HAP-1 (cell line): ENCODE measurements around the gene ZNF501.

ENCODE experiments used
- DNase-seq, 2 experiments: peaks; one replicate each; pipeline ENCODE4 v3.0.0-alpha.2; 2016 to 2020; ENCODE audit warnings: low spot score in 2 of 2
- H3K27me3 ChIP-seq: fragments of 250-450 bp; sonication (Bioruptor Pico); 2 replicates; pipeline ENCODE4 v1.5.1; 2020; ENCODE audit warnings: low read depth, mild to moderate bottlenecking, moderate library complexity
- H3K36me3 ChIP-seq: fragments of 250-450 bp; sonication (Bioruptor Pico); replicated peaks from 2 replicates; pipeline ENCODE4 v1.5.1; 2020; ENCODE audit warnings: mild to moderate bottlenecking
- H3K4me1 ChIP-seq: fragments of 250-450 bp; sonication (Bioruptor Pico); 2 replicates; pipeline ENCODE4 v1.5.1; 2020; ENCODE audit warnings: mild to moderate bottlenecking
- H3K4me3 ChIP-seq: fragments of 250-450 bp; sonication (Bioruptor Pico); 2 replicates; pipeline ENCODE4 v1.5.1; 2020; ENCODE audit warnings: mild to moderate bottlenecking, moderate library complexity
- H3K9me3 ChIP-seq: fragments of 250-450 bp; sonication (Bioruptor Pico); 2 replicates; pipeline ENCODE4 v1.5.1; 2020; ENCODE audit warnings: mild to moderate bottlenecking, moderate library complexity
- in situ Hi-C: fragments of 300-500 bp; cut with MboI; formaldehyde crosslinking; loops from 3 replicates; pipeline ENCODE4 v1.14.3; 2020; ENCODE audit warnings: low sequenced_read_pairs, inconsistent platforms, mixed read lengths

ZNF501 gene

DNA sequence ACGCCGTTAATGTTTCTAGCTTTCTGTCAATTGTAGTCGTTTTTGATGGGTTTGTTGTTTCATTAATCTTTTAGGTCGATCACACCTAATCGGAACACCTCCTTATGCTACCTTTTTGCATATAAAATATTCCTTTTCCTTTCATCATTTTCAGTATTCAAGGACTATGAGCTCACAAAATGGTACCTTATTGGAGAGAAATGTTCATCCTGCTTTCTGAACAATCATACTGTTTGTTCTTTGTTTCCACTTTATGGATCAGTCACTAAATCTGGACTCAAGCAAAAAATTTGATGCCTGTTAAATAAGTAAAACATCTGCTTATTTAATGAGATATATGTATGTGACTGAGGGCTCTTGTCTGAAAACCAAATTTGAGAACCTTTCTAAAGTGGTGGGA lies 33.3 kb downstream of the ZNF501 start:
- H3K4me3 ChIP-seq: peak overlapping the region; percentile 86
- no peak for DNase-seq
- H3K27me3 ChIP-seq: no peaks in the 10 kb centered on the region
- H3K9me3 ChIP-seq: peaks cover 24% of the 10 kb centered on the region
- in situ Hi-C loops: loop anchor here (25.0 kb wide), 1 partner anchor 425 kb away; the partner anchor contains the start of gene TCAIM
- H3K36me3 ChIP-seq: peaks cover 41% of the 10 kb centered on the region
- peaks cover 4% of the 10 kb centered on the region; the same call in 1 of the 2 replicates for H3K4me1 ChIP-seq

GRCh38 chr3:44764248-44764647 lies 34.8 kb downstream of the ZNF501 start:
- H3K9me3 ChIP-seq: peaks cover 15% of the 10 kb centered on the region
- DNase-seq: no peak
- H3K27me3 ChIP-seq: no peaks in the 10 kb centered on the region
- H3K4me1 ChIP-seq: peaks cover 4% of the 10 kb centered on the region; the same call in 1 of the 2 replicates
- no peak overlapping the region for H3K4me3 ChIP-seq
- peaks cover 34% of the 10 kb centered on the region for H3K36me3 ChIP-seq
- in situ Hi-C loops: loop anchor here (25.0 kb wide), 1 partner anchor 427 kb away; the partner anchor contains the start of gene TCAIM

DNA sequence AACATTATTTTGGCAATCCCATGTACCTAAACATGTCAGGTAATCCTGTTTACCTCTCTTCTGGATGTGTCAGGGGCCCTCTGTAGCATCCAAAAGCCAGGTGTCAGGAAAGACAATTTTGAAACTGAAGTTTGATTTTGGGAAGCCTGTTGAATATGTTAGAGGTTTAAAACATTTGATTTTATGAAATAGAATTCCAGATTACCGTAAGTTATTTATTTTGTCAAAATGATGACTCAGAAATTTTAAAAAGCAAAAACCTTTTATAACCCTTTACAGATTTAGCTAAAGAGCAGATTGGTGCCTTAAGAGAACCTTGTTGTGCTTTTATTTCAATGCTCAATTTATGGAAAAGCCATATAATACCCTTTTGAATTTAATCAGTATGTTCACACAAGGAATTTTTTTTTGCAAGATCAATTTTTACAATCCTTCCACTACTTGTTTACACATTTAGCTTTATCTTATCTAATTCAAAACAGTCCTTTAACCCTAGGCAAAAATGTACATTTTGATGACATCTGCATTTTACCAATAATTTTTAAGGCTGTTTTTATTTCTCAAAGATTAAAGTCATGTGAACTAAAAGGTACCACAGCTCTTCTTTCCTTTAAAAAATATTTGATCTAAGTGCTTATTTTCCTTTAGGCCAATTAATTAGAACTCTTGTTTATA lies 42.1 kb downstream of the ZNF501 start:
- H3K9me3 ChIP-seq: peaks cover 16% of the 10 kb centered on the region
- H3K36me3 ChIP-seq: peaks cover 33% of the 10 kb centered on the region
- no peaks in the 10 kb centered on the region for H3K27me3 ChIP-seq
- H3K4me1 ChIP-seq: peaks cover 15% of the 10 kb centered on the region
- no peak for DNase-seq
- in situ Hi-C loops: loop anchor here (25.0 kb wide), 1 partner anchor 434 kb away; the partner anchor contains the start of gene TCAIM
- H3K4me3 ChIP-seq: no peak overlapping the region

GRCh38 chr3:44772099-44772442 lies 42.6 kb downstream of the ZNF501 start:
- peaks cover 15% of the 10 kb centered on the region for H3K4me1 ChIP-seq
- peaks cover 16% of the 10 kb centered on the region for H3K9me3 ChIP-seq
- in situ Hi-C loops: loop anchor here (25.0 kb wide), 1 partner anchor 435 kb away; the partner anchor contains the start of gene TCAIM
- H3K27me3 ChIP-seq: no peaks in the 10 kb centered on the region
- H3K36me3 ChIP-seq: peaks cover 36% of the 10 kb centered on the region
- H3K4me3 ChIP-seq: no peak overlapping the region
- DNase-seq: no peak

GRCh38 chr3:44782891-44783290 lies 53.5 kb downstream of the ZNF501 start:
- Histone ChIP-seq H3K4me3 (no peak overlapping the region), H3K9me3 (no peaks in the 10 kb centered on the region), H3K27me3 (no peaks in the 10 kb centered on the region), H3K4me1 (no peaks in the 10 kb centered on the region), H3K36me3 (peaks cover 65% of the 10 kb centered on the region)
- in situ Hi-C loops: no loop called here
- no peak for DNase-seq
